Stimulated activated CD4-positive, alpha-beta T cell treated with anti-CD3 and anti-CD28 coated beads, Interleukin-2, amount 100 ng/mL, for 4 hours (primary cell): ENCODE data around the gene NEU3.
A peak's percentile ranks its signal among the peaks of the same experiment; 100 is the strongest.
"Not testable (repeated sequence)": the region's sequence is repeated elsewhere in the genome, so short reads cannot be mapped to it uniquely, and the experiment has no call there.

ENCODE experiments used
- DNase-seq: peaks from one replicate; pipeline ENCODE4 v3.0.0-alpha.2; 2020; ENCODE audit warnings: low read depth

Gene NEU3, protein sequence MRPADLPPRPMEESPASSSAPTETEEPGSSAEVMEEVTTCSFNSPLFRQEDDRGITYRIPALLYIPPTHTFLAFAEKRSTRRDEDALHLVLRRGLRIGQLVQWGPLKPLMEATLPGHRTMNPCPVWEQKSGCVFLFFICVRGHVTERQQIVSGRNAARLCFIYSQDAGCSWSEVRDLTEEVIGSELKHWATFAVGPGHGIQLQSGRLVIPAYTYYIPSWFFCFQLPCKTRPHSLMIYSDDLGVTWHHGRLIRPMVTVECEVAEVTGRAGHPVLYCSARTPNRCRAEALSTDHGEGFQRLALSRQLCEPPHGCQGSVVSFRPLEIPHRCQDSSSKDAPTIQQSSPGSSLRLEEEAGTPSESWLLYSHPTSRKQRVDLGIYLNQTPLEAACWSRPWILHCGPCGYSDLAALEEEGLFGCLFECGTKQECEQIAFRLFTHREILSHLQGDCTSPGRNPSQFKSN

GRCh38 chr11:74988541-74989259, at the start of gene NEU3:
Gene NEU3, plus strand, starts transcription at chr11:74988933. Its CDS starts 128 bp downstream, at chr11:74989061.
- peak; percentile 80 for DNase-seq

DNA sequence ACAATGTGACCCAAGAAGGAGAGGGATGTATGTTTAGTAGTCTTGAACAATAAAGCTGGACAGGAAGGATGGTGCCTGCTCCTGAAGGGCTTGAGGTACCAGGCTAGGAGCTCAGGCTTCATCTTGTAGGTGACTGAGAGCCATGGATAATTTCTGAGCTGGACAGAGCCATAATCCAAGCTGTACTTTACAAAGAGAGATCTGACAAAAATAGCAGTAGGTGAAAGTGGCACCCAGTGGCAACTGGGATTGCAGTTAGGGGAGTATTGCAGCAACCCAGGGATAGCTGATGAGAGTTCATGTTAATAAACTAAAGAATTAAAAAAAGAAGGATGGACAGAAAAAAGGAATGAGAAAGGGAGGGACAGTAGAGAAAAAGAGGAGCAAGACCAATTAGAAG, 47.2 kb upstream of the NEU3 start:
- no peak for DNase-seq

GRCh38 chr11:74942073-74942759, 46.5 kb upstream of the NEU3 start:
- DNase-seq = no peak

GRCh38 chr11:74948546-74948897, 40.2 kb upstream of the NEU3 start:
- DNase-seq = no peak

DNA sequence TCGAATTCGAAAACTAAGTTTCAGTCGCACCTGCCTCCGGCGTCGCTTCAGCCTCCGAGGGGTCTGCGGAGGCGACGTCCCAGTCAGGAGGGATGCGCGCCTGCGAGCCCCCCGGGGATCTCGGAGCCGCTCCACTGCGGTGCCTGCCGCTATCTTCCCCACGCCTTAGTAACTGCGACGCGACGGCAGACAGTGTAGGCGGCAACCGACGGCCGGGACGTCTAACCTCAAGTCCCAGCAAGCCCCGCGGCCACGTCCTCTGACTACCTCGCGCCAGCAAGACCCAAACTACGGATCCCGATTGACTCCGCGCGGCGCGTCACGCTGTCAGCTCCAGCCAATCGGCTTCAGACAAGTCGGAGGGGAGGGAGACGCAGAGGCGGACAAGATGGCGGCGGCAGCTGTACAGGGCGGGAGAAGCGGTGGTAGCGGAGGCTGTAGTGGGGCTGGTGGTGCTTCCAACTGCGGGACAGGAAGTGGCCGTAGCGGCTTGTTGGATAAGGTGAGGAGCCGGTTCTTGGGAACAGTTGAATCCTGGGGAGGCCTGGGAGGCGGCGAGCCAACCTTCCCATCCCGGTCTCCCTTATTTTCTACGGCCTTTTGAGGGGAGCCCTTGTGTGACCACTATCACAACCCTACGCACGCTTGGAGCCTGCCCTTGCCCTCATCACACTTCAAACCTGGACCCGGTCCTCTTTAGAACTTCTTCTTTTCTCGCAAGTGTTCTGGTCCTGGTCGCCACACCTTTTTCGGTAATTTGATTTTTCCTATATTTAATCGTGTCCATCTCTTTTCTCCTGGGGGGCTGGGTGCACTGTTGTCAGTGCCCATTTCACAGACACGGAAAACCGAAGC, 39.6 kb upstream of the NEU3 start, which contains the start of the genes SPCS2 and XRRA1:
SPCS2 (plus strand) TSS at position 369 of the 855 bp plus-strand sequence; CDS start at position 389, 20 bp downstream.
XRRA1 (minus strand) TSS at position 194 of the 855 bp plus-strand sequence. CDS start 8,213 bp downstream, outside the sequence.
- DNase-seq = peak; percentile 98

GRCh38 chr11:74949753-74950137, 39.0 kb upstream of the NEU3 start:
- DNase-seq = no peak

- no peak for DNase-seq
These were observed 38.3 kb upstream of the NEU3 start for GRCh38 chr11:74950374-74950969.

GRCh38 chr11:74951226-74951625, 37.5 kb upstream of the NEU3 start:
- no peak for DNase-seq

GRCh38 chr11:74952752-74953151, 36.0 kb upstream of the NEU3 start:
- no peak for DNase-seq

DNA sequence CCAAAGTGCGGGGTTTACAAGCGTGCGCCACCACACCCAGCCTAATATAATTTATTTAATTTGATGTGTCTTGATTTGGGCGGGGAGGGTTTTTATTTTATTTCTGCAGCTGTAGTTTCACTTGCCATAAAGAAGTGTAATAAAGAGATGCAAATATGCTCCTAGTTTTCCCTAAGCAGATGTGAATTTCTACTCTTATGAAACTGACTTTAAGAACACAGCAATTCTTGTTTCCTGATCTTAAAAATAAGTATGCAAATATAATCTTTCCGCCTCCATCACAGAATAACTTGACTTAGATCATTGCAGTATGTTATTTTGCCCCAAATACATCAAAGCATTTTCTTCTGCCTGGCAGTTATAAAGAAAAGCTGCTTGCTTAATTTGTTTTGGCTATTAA, 35.3 kb upstream of the NEU3 start:
- no peak for DNase-seq

DNA sequence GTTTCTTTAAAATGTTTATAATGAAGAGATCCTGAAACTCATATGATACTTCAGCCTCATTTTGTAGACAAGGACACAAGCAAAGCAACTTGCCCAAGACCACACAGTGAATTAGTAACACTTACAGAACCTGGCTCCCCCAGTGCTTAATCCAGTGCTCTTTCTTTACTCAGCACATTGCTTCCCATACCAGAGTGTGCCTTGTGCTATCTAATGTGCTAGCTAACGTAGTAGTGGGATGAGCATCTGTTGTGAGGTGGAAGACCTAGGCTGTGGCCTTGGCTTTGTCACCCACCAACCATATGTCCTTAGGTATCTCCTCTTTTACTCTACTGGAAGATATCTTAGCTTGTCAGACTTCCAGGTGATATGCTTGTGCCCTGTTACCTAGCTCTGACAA, 34.5 kb upstream of the NEU3 start:
- no peak for DNase-seq

DNA sequence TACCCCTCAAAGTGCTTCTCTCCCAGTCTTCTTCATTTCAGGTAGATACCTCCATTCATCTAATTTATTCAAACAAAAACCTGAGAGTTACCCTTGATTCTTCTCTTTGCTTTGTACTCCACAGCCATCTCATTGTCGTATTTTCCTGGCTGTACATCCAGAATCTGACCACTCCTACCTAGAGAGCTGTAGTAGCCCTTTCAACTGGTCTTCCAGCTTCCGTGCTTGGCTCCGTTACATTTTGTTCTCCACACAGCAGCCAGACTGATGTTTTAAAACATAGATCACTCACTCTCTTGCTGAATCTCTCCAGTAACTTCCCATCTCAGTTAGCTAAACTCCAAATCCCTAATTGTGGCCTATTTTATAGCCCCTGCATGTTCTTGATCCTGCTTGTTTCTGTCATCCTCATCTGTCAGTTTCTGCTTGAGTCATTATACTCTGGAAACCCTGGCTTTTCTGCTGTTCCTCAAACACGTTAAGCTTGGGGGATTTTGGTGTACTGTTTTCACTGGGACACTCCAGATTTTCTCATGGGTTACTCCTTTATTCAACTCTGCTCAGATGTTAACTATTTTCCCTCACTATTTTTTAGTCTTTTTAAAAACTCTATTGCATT, 32.2 kb upstream of the NEU3 start:
- no peak for DNase-seq

- DNase-seq = no peak
These were observed 30.6 kb upstream of the NEU3 start for GRCh38 chr11:74957937-74958629.

DNA sequence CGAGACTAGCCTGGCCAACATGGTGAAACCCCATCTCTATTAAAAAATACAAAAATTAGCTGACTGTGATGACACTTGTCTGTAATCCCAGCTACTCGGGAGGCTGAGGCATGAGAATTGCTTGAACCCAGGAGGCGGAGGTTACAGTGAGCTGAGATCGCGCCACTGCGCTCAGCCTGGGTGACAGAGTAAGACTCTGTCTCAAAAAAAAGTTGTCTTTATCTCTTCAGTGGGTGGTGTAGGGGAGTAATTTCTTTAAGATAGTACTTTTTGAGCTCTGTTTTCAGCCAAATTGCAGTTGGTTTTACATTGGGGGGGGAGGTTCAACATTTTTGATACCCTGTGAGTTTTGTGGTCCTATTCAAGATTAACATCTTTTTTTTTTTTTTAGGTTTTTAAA, 28.6 kb upstream of the NEU3 start:
- not testable (repeated sequence) for DNase-seq

- DNase-seq = no peak
These were observed 22.1 kb upstream of the NEU3 start for GRCh38 chr11:74966651-74967050.

DNA sequence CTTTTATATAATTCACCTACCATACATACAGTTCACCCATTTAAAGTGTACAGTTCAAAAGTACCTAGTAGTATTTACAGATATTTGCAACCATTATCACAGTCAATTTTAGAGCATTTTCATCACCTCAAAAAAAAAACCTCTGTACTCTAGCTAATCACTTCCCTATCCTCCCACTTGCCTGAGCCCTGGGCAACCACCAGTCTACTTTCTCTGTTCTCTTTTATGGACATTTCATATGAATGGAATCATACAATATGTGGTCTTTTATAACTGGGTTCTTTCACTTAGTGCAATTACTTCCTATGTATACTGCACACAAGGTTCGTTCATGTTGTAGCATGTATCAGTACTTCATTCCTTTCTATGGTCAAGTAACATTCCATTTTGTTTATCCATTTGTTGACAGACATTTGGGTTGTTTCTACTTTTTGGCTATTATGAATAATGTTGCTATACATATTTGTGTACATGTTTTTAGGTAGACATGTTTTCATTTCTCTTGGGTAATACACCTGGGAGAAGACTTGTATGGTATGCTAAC, 17.8 kb upstream of the NEU3 start:
- no peak for DNase-seq

DNA sequence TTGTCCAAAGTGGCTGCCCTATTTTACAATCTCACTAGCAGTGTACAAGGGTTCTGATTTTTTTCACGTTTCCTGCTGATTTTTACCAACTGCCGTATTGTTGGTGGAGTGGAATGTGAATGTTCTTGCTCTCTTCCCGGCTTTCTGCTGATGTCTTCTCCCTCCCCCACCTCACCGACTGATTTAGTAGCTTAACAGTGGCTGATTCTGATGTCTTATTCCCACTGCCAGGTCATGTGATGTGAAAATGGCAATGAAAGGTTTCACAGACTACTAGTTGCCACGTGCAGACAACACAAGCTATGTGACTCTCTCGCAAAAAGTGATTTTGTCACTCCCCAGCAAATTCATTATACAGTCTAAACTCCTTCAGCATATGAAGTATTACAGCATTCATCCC, 17.3 kb upstream of the NEU3 start:
- no peak for DNase-seq

DNA sequence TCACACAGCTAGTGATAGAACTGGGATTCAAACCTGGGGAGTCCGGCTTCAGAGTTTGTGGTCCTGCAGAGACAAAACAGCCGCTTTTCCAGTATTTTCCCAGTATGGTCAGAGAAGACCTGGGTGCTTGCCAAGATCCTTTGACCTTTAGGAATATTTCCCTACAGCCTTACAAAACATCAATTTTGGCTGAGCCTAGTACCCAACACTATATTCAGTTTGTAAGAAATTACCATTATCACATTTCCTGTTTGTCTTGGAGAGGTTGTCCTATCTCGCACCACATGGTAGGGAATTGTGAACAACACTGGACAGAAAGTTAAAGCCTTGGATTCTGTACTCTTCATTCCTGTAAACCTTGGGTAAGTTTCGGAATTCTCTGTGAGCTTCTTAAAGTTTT, 10.7 kb upstream of the NEU3 start:
- no peak for DNase-seq

DNA sequence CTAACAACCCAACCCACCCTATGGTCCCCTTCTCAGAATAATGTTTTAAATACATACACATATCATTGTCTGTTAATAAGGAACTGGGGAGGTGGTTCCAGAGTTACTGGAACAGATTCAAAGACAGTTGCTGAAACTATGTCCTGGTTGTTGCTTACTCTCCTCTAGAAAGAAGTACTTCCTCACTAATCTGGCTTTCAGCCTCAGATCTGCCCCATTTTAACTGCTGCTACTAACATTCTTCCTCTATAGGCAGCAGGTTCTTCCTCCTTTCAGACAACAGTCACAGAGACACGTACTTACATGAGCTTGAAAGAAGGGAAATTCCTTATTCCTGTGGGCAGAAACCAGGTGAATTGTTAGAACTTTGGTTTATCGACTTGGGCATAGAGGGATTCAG, 8.1 kb upstream of the NEU3 start:
- DNase-seq = no peak

DNA sequence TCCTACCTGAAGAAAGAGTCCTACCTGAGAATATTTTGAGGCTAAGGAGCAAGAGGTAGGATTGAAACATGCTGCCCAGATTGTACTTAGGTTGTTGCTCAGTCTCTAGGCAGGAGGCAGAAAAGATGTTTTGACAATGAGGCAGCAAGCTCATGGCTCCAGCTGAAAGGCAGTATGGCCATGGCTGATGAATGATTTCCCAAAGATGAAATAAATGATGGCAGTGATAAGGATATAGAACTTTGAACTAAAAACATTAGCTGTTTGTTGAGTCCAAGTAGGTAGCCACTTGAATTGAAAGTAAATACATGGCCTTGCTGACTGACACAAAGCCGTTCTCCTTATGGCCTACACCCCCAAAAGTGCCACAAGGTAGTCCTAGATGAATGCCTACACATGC, 6.8 kb upstream of the NEU3 start:
- DNase-seq = no peak
